H1 (cell line): ENCODE data around the gene TRIM47. TPM values are rescaled to one million over a fixed set of nuclear protein-coding genes. Genes with fewer than 3 reads are reported as not detected.

Source experiments
- CTCF ChIA-PET: fragments of 300-600 bp; sonication (Branson Sonifier 250); formaldehyde crosslinking; loops from one replicate; lab custom pipeline; 2021; ENCODE audit not compliant: partially characterized antibody; lab: Charles Lee
- POLR2A ChIA-PET: fragments of 300-600 bp; sonication (Branson Sonifier 250); formaldehyde crosslinking; loops from one replicate; lab custom pipeline; 2021; ENCODE audit warnings: inconsistent platforms; ENCODE audit not compliant: partially characterized antibody; lab: Charles Lee
- DNase-seq, 2 experiments: peaks; one replicate each; pipeline versions ENCODE4 v3.0.0 to v3.0.0-alpha.2; 2010 to 2022; ENCODE audit warnings: low spot score in 2 of 2, low read depth in 1 of 2, mixed read lengths in 1 of 2
- FAIRE-seq: peaks from 2 replicates; lab custom pipeline; 2011; peaks lifted over from hg19 to GRCh38; lab: Jason Lieb, UNC
- H2AFZ ChIP-seq: 2 replicates; pipeline ENCODE4 v1.8.1; 2012; ENCODE audit warnings: low read length, inconsistent platforms
- H2AK5ac ChIP-seq: 2 replicates; pipeline ENCODE4 v1.6.1; 2013; ENCODE audit warnings: low read depth, low read length
- H2BK120ac ChIP-seq: replicated peaks from 2 replicates; pipeline ENCODE3; 2013; ENCODE audit warnings: low read depth, low read length, inconsistent platforms
- H2BK12ac ChIP-seq: 2 replicates; pipeline ENCODE4 v1.6.1; 2013; ENCODE audit warnings: low read depth, low read length
- H2BK15ac ChIP-seq: 2 replicates; pipeline ENCODE4 v1.6.1; 2013; ENCODE audit warnings: low read length
- H2BK20ac ChIP-seq: 2 replicates; pipeline ENCODE4 v1.6.1; 2013; ENCODE audit warnings: low read length
- H2BK5ac ChIP-seq: 2 replicates; pipeline ENCODE4 v1.6.1; 2013; ENCODE audit warnings: low read depth, low read length
- H3K14ac ChIP-seq: 2 replicates; pipeline ENCODE4 v1.6.1; 2013; ENCODE audit warnings: inconsistent platforms; ENCODE audit not compliant: insufficient read length
- H3K18ac ChIP-seq: 2 replicates; pipeline ENCODE4 v1.6.1; 2013; ENCODE audit warnings: low read length; ENCODE audit errors: extremely low read depth
- H3K23ac ChIP-seq: 2 replicates; pipeline ENCODE4 v1.6.1; 2013; ENCODE audit warnings: inconsistent platforms; ENCODE audit not compliant: insufficient read length
- H3K23me2 ChIP-seq: 2 replicates; pipeline ENCODE4 v1.6.1; 2013; ENCODE audit warnings: low read depth, low read length
- H3K27ac ChIP-seq: 2 replicates; pipeline ENCODE4 v1.6.1; 2011; ENCODE audit warnings: low read depth, low read length, inconsistent platforms
- H3K27me3 ChIP-seq, 4 experiments: replicated peaks in 1 of 4; 1 replicate in 1 of 4; 2 replicates in 3 of 4; pipeline versions ENCODE4 v1.6.1 to v1.8.1; 2011 to 2013; ENCODE audit warnings: low read length in 3 of 4, mild to moderate bottlenecking in 3 of 4, inconsistent platforms in 2 of 4, mixed read lengths in 2 of 4, moderate library complexity in 1 of 4; ENCODE audit not compliant: control insufficient read depth in 3 of 4, insufficient read depth in 3 of 4; ENCODE audit errors: extremely low read depth in 1 of 4
- H3K36me3 ChIP-seq, 4 experiments: 2 replicates each; pipeline versions ENCODE4 v1.6.1 to v1.8.1; 2011 to 2013; ENCODE audit warnings: mild to moderate bottlenecking in 4 of 4, low read length in 3 of 4, moderate library complexity in 2 of 4, control low read depth in 1 of 4, inconsistent platforms in 1 of 4; ENCODE audit not compliant: insufficient read depth in 4 of 4, control insufficient read depth in 2 of 4
- H3K4ac ChIP-seq: replicated peaks from 2 replicates; pipeline ENCODE3; 2013; ENCODE audit warnings: low read length, low read depth, mixed read lengths, inconsistent platforms; ENCODE audit not compliant: insufficient read length
- H3K4me1 ChIP-seq, 4 experiments: replicated peaks in 1 of 4; 1 replicate in 1 of 4; 2 replicates in 3 of 4; pipeline versions ENCODE4 v1.6.1 to v1.8.1; 2011 to 2013; ENCODE audit warnings: low read length in 3 of 4, inconsistent platforms in 2 of 4, mixed read lengths in 1 of 4; ENCODE audit not compliant: insufficient read depth in 4 of 4, control insufficient read depth in 3 of 4
- H3K4me2 ChIP-seq, 2 experiments: 2 replicates each; pipeline versions ENCODE4 v1.6.1 to v1.8.1; 2011 to 2013; ENCODE audit warnings: low read depth in 2 of 2, low read length in 2 of 2, control low read depth in 1 of 2, inconsistent platforms in 1 of 2, mild to moderate bottlenecking in 1 of 2; ENCODE audit not compliant: insufficient read depth in 1 of 2
- H3K4me3 ChIP-seq, 4 experiments: fragments of 200-600, 300-600 bp in 1 of 4; sonication (generic), shearing (Covaris generic), sonication (Bioruptor Twin) in 1 of 4; 2 replicates each; pipeline versions ENCODE4 v1.5.1 to v1.8.1; 2011 to 2016; ENCODE audit warnings: low read length in 4 of 4, low read depth in 3 of 4, control low read depth in 2 of 4, inconsistent platforms in 2 of 4, mild to moderate bottlenecking in 2 of 4, mixed read lengths in 1 of 4, moderate library complexity in 1 of 4; ENCODE audit not compliant: insufficient read depth in 2 of 4; ENCODE audit errors: extremely low read depth in 1 of 4
- H3K56ac ChIP-seq: replicated peaks from 2 replicates; pipeline ENCODE3; 2013; ENCODE audit warnings: low read depth, mild to moderate bottlenecking, mixed read lengths, low read length, inconsistent platforms; ENCODE audit not compliant: insufficient read length
- H3K79me1 ChIP-seq: 2 replicates; pipeline ENCODE4 v1.6.1; 2013; ENCODE audit warnings: low read depth, low read length, control low read depth
- H3K79me2 ChIP-seq, 2 experiments: 2 replicates each; pipeline versions ENCODE4 v1.6.1 to v1.8.1; 2012 to 2013; ENCODE audit warnings: low read length in 2 of 2, mild to moderate bottlenecking in 2 of 2, inconsistent platforms in 1 of 2; ENCODE audit not compliant: insufficient read depth in 2 of 2, control insufficient read depth in 1 of 2
- H3K9ac ChIP-seq, 4 experiments: replicated peaks in 1 of 4; 1 replicate in 1 of 4; 2 replicates in 3 of 4; pipeline versions ENCODE4 v1.6.1 to v1.8.1; 2011 to 2013; ENCODE audit warnings: low read depth in 3 of 4, low read length in 3 of 4, control low read depth in 2 of 4, mild to moderate bottlenecking in 2 of 4, moderate library complexity in 2 of 4, inconsistent platforms in 1 of 4; ENCODE audit errors: extremely low read depth in 1 of 4
- H3K9me3 ChIP-seq, 2 experiments: 2 replicates each; pipeline versions ENCODE4 v1.6.1 to v1.8.1; 2012 to 2013; ENCODE audit warnings: mild to moderate bottlenecking in 2 of 2, moderate library complexity in 2 of 2, control low read depth in 1 of 2, inconsistent platforms in 1 of 2, low read depth in 1 of 2, low read length in 1 of 2, mixed read lengths in 1 of 2; ENCODE audit not compliant: insufficient read depth in 2 of 2
- H4K20me1 ChIP-seq, 2 experiments: replicated peaks in 1 of 2; 2 replicates each; pipeline versions ENCODE3 to v1.8.1; 2011 to 2013; ENCODE audit warnings: inconsistent platforms in 2 of 2, low read length in 2 of 2, mild to moderate bottlenecking in 1 of 2; ENCODE audit not compliant: insufficient read depth in 2 of 2, control insufficient read depth in 1 of 2
- H4K5ac ChIP-seq: 2 replicates; pipeline ENCODE4 v1.6.1; 2013; ENCODE audit warnings: low read length, low read depth, mixed read lengths, inconsistent platforms; ENCODE audit not compliant: insufficient read length
- H4K8ac ChIP-seq: 2 replicates; pipeline ENCODE4 v1.8.0; 2013; ENCODE audit warnings: mild to moderate bottlenecking, moderate library complexity, low read length, inconsistent platforms; ENCODE audit not compliant: insufficient read depth; ENCODE audit errors: extremely low read depth
- H4K91ac ChIP-seq: replicated peaks from 2 replicates; pipeline ENCODE3; 2013; ENCODE audit warnings: low read length, mixed read lengths, inconsistent platforms; ENCODE audit not compliant: insufficient read length
- NANOG ChIP-seq: IDR thresholded peaks from 2 replicates; pipeline ENCODE4 v1.6.1; 2011; ENCODE audit warnings: low read length, low read depth, mild to moderate bottlenecking, inconsistent platforms; ENCODE audit not compliant: insufficient read depth, poor library complexity, severe bottlenecking
- POLR2AphosphoS5 ChIP-seq: IDR thresholded peaks from 2 replicates; pipeline ENCODE4 v1.6.1; 2011; ENCODE audit warnings: low read depth, low read length
- WGBS, 2 experiments: shearing (Covaris generic) in 1 of 2; methylation state at CpG; one replicate each; pipeline versions ENCODE4 v1.1.6 to v1.1.7; 2013 to 2015; ENCODE audit warnings: low lambda C conversion rate in 2 of 2, mixed read lengths in 2 of 2, inconsistent platforms in 1 of 2, low coverage in 1 of 2, missing lambda C conversion rate in 1 of 2; ENCODE audit not compliant: insufficient replicate concordance in 2 of 2, insufficient coverage in 1 of 2, insufficient read length in 1 of 2; ENCODE audit errors: extremely low coverage in 1 of 2, missing lambda C conversion rate in 1 of 2; 5-methylcytosine and 5-hydroxymethylcytosine counted together
- polyA plus RNA-seq, 7 experiments: library from polyadenylated mRNA; depleted of rRNA in 3 of 7; stranded (reverse) in 5 of 7; unstranded in 2 of 7; fragments of >200 nt in 5 of 7; fragments of 200-250 nt in 2 of 7; gene quantifications; 1 replicate in 5 of 7; 2 replicates in 1 of 7; 4 replicates in 1 of 7; pipeline versions ENCODE4 v1.2.1 to v1.2.3, GENCODE V29; 2011 to 2013; ENCODE audit warnings: missing spikeins in 2 of 7, mixed read lengths in 2 of 7
- total RNA-seq: library from RNA; stranded (reverse); fragmentation: NEBNext Ultra II Directional; extraction: Animal tissue kit (Norgen Biotek cat#: 25700); gene quantifications from 2 replicates; pipeline ENCODE4 v1.2.1, GENCODE V29; 2021

TRIM47 gene
- total and polyA plus RNA-seq, 2 of the 8 experiments (the other 6 are each of a cell fraction or from before 2014, with no cell fraction given): 6.3 to 6.4 TPM

GRCh38 chr17:75888484-75888883, 10.1 kb upstream of the TRIM47 start:
- Histone ChIP-seq H4K5ac (no peak overlapping the region), H3K79me1 (no peaks in the 10 kb centered on the region), H3K79me2 (no peaks in the 10 kb centered on the region), H3K4me2 (no peak overlapping the region), H3K36me3 (peaks cover 2 to 18% (median 11%) of the 10 kb centered on the region in 4 experiments; a peak in 6 of 8 replicates), H3K56ac (no peak overlapping the region), H4K8ac (no peak overlapping the region), H2BK120ac (no peak overlapping the region), H2AK5ac (no peak overlapping the region), H2AFZ (no peak overlapping the region), H2BK5ac (no peak overlapping the region), H3K9ac (no peak overlapping the region), H3K14ac (no peak overlapping the region), H2BK15ac (no peak overlapping the region), H3K9me3 (no peaks in the 10 kb centered on the region), H2BK20ac (no peak overlapping the region), H3K27ac (no peak overlapping the region), H3K23ac (no peak overlapping the region), H3K4me3 (no peak overlapping the region), H3K27me3 (no peaks in the 10 kb centered on the region), H3K18ac (no peak overlapping the region), H3K4ac (no peak overlapping the region), H4K20me1 (peaks cover 0 to 6% of the 10 kb centered on the region in 2 experiments), H3K23me2 (no peaks in the 10 kb centered on the region), H2BK12ac (no peak overlapping the region), H4K91ac (no peak overlapping the region), H3K4me1 (no peaks in the 10 kb centered on the region)
- DNase-seq (no peak), FAIRE-seq (no peak)
- TF ChIP-seq POLR2AphosphoS5 (peak; percentile 33; the same call in 1 of the 2 replicates), NANOG (no peak)
- WGBS, 2 experiments: 97% methylated on average over 6 of the region's 6 CpGs; no CpG with 5 or more reads in 1 of the 2 experiments
- CTCF ChIA-PET: interaction anchor here (0.8 to 51.3 kb wide), 7 partner anchors 9 to 124 kb away, joined by 3 to 885 read pairs (median 5); partner anchors contain the start of genes CDK3 and GALK1
- POLR2A ChIA-PET: interaction anchor here (1.4 to 12.1 kb wide), 5 partner anchors 9 to 109 kb away, joined by 3 to 143 read pairs (median 9); partner anchors contain the start of genes MRPL38, TRIM47 and TRIM65
